DMS153 treated with DMSO at 0.1 percent for 48 hours (cell line): ENCODE results near the gene WDR89.
"Not testable (repeated sequence)": the region's sequence is repeated elsewhere in the genome, so short reads cannot be mapped to it uniquely, and the experiment has no call there.

Experiments
- DNase-seq: peaks from one replicate; lab custom pipeline; 2025; ENCODE audit not compliant: unreplicated experiment; lab: John Stamatoyannopoulos, UW

The WDR89 gene

DNA sequence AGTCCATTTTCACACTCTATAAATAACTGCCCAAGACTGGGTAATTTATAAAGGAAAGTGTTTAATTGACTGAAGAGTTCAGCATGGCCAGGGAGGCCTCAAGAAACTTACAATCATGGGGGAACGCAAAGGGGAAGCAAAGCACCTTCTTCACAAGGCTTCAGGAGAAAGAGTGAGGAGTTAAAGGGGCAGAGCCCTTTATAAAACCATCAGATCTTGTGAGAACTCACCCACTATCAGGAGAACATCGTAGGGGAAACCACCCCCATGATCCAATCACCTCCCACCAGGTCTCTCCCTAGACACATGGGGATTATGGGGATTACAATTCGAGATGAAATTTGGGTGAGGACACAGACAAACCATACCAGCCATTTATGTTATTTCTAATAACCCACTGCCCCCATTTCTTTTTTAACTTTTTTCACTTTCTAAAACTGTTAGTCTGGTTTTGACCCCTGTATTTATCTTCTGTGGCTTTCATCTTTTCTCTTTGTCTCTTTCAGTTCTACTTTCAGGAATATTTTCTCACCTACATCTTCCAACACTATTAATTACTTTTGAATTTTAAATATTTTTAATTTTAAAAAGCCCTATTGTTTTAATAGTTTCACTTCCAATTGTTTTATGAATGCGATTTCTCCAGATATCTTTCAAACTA lies 44.5 kb downstream of the WDR89 start:
- no peak for DNase-seq

DNA sequence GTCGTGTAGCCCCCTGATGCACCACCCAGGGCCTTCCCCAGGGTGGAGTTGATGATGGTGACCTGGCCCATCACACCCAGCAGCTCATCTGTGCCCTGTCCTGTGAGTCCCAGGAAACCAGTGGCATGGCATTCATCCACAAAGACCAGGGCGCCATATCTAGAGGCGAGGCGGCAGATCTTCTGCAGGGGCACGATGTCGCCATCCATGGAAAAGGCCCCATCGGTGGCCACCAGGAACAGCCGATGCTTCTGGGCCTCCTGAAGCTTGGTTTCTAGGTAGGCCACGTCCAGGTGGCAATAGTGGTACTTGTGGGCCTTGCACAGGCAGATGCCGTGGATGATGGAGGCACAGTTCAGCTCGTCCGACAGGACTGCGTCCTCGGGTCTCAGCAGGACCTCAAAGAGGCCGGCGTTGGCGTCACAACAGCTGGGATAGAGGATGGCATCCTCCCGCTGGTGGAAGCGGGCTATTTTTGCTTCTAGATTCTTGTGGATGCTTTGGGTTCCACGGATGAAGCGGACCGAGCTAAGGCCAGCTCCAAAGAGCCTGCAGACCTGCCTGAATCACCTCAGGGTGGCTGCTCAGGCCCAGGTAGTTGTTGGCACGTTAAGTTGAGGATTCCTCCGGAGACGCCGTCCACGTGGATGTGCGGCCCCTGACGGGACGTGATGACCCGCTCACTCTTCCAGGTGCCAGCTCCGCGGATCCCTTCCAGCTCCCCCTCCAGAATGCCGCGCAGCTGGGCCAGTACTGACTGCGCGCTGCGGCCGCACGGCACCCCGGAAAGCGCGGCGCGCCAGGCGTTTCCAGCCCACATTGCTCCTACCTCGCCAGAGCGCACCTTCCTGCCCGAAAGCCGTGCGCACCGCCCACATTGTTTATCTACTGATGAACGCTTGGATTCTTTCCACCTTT lies 47.0 kb downstream of the WDR89 start:
- no peak for DNase-seq

DNA sequence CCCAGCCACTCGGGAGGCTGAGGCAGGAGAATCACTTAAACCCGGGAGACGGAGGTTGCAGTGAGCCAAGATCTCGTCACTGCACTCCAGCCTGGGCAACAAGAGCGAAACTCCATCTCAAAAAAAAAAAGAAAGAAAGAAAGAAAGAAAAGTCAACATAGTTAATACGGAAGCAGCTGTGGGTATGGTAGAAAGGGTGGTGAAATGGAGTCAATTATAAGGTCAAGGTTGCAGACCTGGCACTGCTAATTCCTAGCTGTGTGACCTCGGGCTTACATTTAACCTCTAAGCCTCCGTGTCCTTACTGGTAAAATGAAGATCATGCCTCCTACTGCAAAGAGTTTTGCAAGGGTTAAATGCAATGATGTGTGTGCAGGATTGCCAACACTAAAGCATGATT lies 58.6 kb downstream of the WDR89 start:
- DNase-seq: not testable (repeated sequence)

DNA sequence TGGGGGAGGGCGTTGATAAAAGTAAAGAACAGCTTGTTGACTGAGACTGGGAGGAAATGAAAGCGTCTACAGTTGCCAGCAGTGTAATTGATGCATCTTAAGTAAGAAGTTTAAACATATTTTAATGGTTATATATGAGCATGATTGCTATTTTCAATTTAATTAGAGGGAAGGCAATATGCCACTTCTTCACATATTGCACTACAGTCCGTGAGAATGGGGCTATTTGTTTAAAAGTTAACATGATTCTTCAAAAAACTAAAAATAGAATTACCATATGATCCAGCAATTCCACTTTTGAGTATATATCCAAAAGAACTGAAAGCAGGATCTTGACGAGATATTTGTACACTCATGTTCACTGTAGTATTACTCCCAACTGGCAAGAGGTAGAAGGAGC lies 60.2 kb downstream of the WDR89 start:
- DNase-seq: no peak

DNA sequence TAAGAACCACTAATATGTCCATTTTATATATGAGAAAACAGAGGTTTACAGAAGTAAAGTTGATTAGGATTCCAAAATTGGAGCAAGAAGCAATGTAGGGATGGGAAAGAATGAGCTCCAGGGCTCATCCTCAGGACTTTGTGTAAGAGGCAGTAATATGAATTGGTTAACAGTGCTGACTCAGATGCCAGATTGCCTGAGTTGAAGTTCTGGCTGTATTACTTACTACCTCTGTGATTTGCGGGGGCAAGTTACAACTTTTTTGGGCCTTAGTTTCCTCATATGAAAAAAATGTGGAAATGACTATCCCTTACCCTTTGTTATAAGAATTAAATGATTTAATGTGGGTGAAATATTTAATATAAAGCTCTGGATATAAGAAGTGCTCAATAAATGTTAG lies 63.4 kb downstream of the WDR89 start:
- DNase-seq: no peak

DNA sequence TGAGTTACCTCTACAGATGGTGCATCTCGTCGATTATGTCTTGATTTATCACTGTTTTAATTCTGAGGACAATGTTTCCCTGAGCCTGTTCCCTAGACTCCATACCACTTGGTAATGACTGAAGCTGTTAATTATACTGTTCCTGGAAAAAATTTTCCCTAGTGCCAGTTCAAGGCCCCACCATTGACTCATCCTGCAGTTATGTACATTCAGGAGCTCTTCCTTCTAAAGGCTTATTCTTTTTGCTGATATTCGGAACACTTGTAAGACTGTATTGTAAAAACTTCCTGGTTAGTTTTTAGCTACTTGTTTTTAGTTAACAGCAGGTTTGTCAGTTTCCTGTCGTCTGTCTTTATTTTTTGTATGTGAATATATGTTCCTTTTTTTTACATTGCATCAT lies 68.1 kb downstream of the WDR89 start:
- DNase-seq: no peak

DNA sequence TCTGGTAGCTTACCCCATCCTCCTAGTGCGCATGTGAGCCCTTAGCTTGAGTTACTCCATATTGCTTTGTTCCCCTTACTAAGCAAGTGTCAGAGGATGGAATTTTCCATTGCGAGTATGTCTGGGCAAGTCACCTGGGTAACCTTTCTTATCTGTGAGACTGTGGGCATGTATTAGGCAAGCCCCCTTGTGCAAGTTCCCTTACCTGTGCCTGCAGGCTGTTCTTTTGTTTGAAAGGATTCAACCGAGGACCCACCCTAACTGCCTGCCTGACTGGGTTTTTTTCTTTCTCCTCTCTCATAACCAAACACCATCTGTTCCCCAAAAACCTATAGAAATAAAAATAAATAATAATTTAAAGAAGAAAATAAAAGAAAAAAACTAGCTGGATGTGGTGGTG lies 76.2 kb downstream of the WDR89 start:
- DNase-seq: no peak

DNA sequence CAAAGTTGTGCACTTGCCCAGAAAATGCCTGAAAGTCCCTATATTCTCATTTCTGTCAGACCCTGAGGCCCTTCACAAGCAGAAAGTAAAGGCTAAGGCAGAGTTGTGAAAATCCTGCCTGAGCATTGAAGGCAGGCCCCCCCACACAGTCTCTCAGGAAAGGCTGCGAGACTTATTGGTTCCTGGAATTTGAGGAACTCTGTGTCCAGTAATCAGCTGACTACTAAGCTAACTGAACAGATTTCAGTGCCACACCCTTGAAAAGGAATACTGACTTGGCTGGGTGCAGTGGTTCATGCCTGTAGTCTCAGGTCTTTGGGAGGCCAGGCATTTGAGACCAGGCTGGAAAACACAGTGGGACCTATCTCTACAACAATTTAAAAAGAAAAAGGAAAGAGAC lies 77.4 kb downstream of the WDR89 start:
- no peak for DNase-seq

DNA sequence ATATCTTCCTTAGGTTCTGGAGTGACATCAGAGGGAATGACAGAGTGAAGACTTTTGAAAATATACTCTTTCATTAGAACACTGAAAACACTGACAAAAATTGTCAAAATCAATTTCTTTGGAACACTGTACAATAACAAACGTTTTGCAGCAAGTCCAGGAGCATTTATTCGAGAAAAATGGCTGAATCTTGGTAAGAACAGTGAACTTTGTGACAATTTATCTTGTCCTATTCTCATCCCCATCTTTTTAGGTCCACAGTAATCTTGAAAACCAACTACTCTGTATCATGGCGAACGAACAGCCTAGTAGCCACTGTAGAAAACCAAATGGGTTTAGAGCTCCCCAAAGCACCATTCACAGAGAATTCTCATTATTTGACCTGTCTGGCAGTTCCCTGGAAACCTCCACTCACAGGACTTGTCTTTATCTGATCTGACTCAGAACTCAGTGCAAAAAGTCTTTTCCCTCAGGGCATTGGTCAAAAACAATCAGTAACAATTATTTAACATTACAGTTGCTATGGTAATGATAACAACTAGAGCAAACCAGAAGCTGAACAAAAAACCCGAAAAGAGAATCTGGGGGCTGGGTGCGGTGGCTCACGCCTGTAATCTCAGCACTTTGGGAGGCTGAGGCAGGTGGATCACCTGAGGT lies 78.2 kb downstream of the WDR89 start:
- DNase-seq: no peak

DNA sequence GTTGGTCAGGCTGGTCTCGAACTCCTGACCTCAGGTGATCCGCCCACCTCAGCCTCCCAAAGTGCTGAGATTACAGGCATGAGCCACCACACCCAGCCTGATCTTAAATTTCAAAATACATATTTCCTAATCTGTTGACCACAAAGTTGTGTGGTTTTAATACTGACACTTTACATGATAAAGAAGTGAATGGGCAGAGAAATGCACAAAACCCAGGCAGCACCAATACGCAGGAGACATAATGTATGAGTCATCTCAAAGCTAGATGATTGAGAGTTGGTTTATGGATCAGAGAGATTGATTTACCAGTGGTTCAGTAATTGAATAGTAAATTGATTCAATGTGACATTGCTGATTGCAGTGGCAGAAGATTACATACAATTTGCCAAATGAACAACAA lies 79.3 kb downstream of the WDR89 start:
- DNase-seq: no peak

DNA sequence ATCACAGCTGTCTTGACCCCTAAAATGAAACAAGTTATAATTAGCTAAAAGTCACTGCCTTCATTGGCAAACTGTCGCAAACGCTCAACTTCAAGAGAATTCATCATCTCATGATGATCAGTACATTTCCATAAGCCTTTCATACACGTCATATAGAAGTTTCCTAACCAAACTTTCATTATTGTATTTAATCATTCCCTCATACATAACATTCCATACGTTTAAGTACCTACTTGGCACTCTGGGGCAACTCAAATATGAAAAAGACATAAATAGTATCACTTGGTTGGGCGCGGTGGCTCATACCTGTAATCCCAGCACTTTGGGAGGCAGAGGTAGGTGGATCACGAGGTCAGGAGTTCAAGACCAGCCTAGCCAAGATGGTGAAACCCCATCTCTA lies 86.1 kb downstream of the WDR89 start:
- DNase-seq: no peak

DNA sequence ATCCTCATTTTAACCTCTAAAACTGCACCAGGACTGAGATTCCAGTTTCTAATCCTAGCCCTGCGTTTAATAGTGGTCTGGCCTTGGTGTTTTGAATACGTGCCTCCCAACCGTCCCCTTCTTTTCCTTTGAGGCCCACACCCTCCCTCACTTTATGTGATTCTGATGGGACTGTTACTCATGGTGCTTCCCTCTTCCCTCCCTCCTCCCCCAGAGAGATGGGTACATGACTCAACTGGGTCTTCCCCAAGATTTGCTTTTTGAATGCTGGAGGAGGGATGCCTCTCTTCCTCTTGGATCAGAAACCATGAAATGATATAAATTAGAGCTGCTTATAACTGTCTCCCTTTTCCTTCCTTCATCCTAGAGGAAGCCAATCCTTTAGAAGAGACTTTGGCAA lies 90.3 kb downstream of the WDR89 start:
- no peak for DNase-seq

DNA sequence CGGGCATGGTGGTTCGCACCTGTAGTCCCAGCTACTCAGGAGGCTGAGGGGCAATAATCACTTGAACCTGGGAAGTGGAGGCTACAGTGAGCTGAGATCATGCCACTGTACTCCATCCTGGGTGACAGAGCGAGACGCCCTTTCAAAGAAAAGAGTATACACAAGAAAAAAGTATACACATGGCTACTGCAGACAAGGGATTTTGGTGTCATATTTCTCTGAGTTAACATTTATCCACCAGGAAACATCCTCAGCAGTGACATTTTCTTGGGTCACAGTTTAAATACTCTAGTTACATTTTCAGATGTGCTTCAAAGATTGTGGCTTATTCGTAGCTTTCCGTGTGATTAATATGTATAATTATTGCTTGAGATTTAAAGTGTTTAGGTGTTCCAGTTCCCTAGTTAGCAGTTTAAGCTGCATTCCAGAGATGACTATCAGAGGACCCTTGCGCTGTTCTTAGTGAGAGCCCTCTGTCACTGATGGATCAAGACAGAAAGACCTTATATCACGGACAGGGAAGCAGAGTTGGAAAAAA lies 93.8 kb downstream of the WDR89 start:
- DNase-seq: no peak
